SK-MEL-5 (cell line): ENCODE measurements around the gene CAV1. TPM values are rescaled to one million over a fixed set of nuclear protein-coding genes. Genes with fewer than 3 reads are reported as not detected.
"Not testable (repeated sequence)": the region's sequence is repeated elsewhere in the genome, so short reads cannot be mapped to it uniquely, and the experiment has no call there.

Source experiments
- DNase-seq: peaks from one replicate; pipeline ENCODE4 v3.0.0-alpha.2; 2016; ENCODE audit warnings: low read depth, low spot score
- in situ Hi-C: cut with HindIII; loops from 2 replicates; pipeline ENCODE4 v1.10.0; 2016; ENCODE audit warnings: low sequenced_read_pairs, high pct_unique_total_duplicates, low pct_unique_long_range_greater_than_20kb
- total RNA-seq: library from RNA; depleted of rRNA; stranded (reverse); fragments of >200 nt; shearing (Covaris generic); gene quantifications from 2 replicates; pipeline ENCODE4 v1.2.3, GENCODE V29; 2014

Gene CAV1
- total RNA-seq, 1 experiment from 2014 or later, result 18.2 TPM

GRCh38 chr7:116584721-116585120 is 59.9 kb downstream of the CAV1 start:
- in situ Hi-C loops, result no loop called here
- no peak for DNase-seq

- no peak for DNase-seq
- in situ Hi-C loops, result no loop called here
These were observed 60.6 kb downstream of the CAV1 start for GRCh38 chr7:116585392-116585791.

GRCh38 chr7:116585967-116586366 is 61.1 kb downstream of the CAV1 start:
- in situ Hi-C loops, result no loop called here

GRCh38 chr7:116587200-116587599 is 62.4 kb downstream of the CAV1 start:
- in situ Hi-C loops, DNase-seq: not testable (repeated sequence)

More at GRCh38 chr7:116585967-116586366, 61.1 kb downstream of the CAV1 start:
- DNase-seq, result no peak

GRCh38 chr7:116588225-116588624 is 63.4 kb downstream of the CAV1 start:
- peak; percentile 67 for DNase-seq
- in situ Hi-C loops, result no loop called here

GRCh38 chr7:116588641-116589594 is 64.1 kb downstream of the CAV1 start:
- in situ Hi-C loops, result no loop called here
- peak; percentile 85 for DNase-seq

GRCh38 chr7:116591202-116592040 is 66.6 kb downstream of the CAV1 start:
- peak; percentile 67 for DNase-seq
- in situ Hi-C loops, result loop anchor here (10.0 kb wide), 1 partner anchor 337 kb away; no protein-coding TSS in a partner anchor

- no peak for DNase-seq
- in situ Hi-C loops, result loop anchor here (10.0 kb wide), 1 partner anchor 337 kb away; no protein-coding TSS in a partner anchor
These were observed 67.2 kb downstream of the CAV1 start for GRCh38 chr7:116592041-116592355.

GRCh38 chr7:116592445-116592844 is 67.6 kb downstream of the CAV1 start:
- in situ Hi-C loops, result loop anchor here (10.0 kb wide), 1 partner anchor 338 kb away; no protein-coding TSS in a partner anchor
- no peak for DNase-seq

GRCh38 chr7:116593359-116594075 is 68.7 kb downstream of the CAV1 start:
- in situ Hi-C loops, result loop anchor here (10.0 kb wide), 1 partner anchor 339 kb away; no protein-coding TSS in a partner anchor
- DNase-seq, result no peak

GRCh38 chr7:116595063-116595462 is 70.2 kb downstream of the CAV1 start:
- no peak for DNase-seq
- in situ Hi-C loops, result loop anchor here (10.0 kb wide), 1 partner anchor 340 kb away; no protein-coding TSS in a partner anchor

GRCh38 chr7:116597384-116597783 is 72.5 kb downstream of the CAV1 start:
- DNase-seq, result no peak
- in situ Hi-C loops, result loop anchor here (10.0 kb wide), 1 partner anchor 343 kb away; no protein-coding TSS in a partner anchor

GRCh38 chr7:116598278-116598677 is 73.4 kb downstream of the CAV1 start:
- in situ Hi-C loops, result loop anchor here (10.0 kb wide), 1 partner anchor 343 kb away; no protein-coding TSS in a partner anchor

GRCh38 chr7:116598861-116599260 is 74.0 kb downstream of the CAV1 start:
- in situ Hi-C loops, result loop anchor here (10.0 kb wide), 1 partner anchor 344 kb away; no protein-coding TSS in a partner anchor

More at GRCh38 chr7:116598278-116598677, 73.4 kb downstream of the CAV1 start:
- peak; percentile 88 for DNase-seq

GRCh38 chr7:116601426-116601825 is 76.6 kb downstream of the CAV1 start:
- no peak for DNase-seq
- in situ Hi-C loops, result no loop called here

More at GRCh38 chr7:116598861-116599260, 74.0 kb downstream of the CAV1 start:
- DNase-seq, result no peak

- in situ Hi-C loops, result no loop called here
- DNase-seq, result no peak
These were observed 82.5 kb downstream of the CAV1 start for GRCh38 chr7:116607299-116607698.

GRCh38 chr7:116610210-116610609 is 85.4 kb downstream of the CAV1 start:
- in situ Hi-C loops, result no loop called here
- DNase-seq, result no peak
